HepG2 (cell line): ENCODE results near the gene SLC19A1. TPM values are rescaled to one million over a fixed set of nuclear protein-coding genes. Genes with fewer than 3 reads are reported as not detected.

Experiments used
- ATAC-seq: fragments of 200-7000 bp; cut with Tn5 transposase; 3 replicates; pipeline ENCODE4 v1.9.1; 2020; ENCODE audit warnings: mild to moderate bottlenecking, moderate library complexity
- BruUV-seq: library from RNA; stranded (reverse); fragments of 400-500 nt; replicated peaks from 2 replicates; lab custom pipeline; 2021; lab: Mats Ljungman, UMichigan
- CTCF ChIA-PET: fragments of 300-600 bp; formaldehyde crosslinking; extraction: SDS; loops from one replicate; lab custom pipeline; 2021; ENCODE audit warnings: low total read pairs, inconsistent platforms, low intra/inter-chr PET ratio; lab: Yijun Ruan, JAX
- POLR2A ChIA-PET: fragments of 350-600 bp; sonication (Branson Sonifier 250); formaldehyde crosslinking; loops from one replicate; lab custom pipeline; 2020; ENCODE audit warnings: antibody characterized with exemption, inconsistent platforms; lab: Yijun Ruan, JAX
- DNase-seq: peaks from one replicate; pipeline ENCODE4 v3.0.0-alpha.2; 2015; ENCODE audit warnings: low spot score
- FAIRE-seq: peaks from 3 replicates; lab custom pipeline; 2011; peaks lifted over from hg19 to GRCh38; lab: Jason Lieb, UNC
- H2AFZ ChIP-seq: one replicate; pipeline ENCODE4 v1.6.1; 2011; ENCODE audit warnings: low read length, inconsistent platforms
- H3K27ac ChIP-seq: fragments of 300-600 bp; 3 replicates; pipeline ENCODE4 v1.8.0; 2011; ENCODE audit warnings: mixed run types, mild to moderate bottlenecking, mixed read lengths, low read length, inconsistent platforms; ENCODE audit not compliant: insufficient read depth; ENCODE audit errors: extremely low read length
- H3K27me3 ChIP-seq, 2 experiments: fragments of 200-600 bp in 1 of 2; 2 replicates in 1 of 2; 3 replicates in 1 of 2; pipeline versions ENCODE4 v1.6.0 to v1.8.0; 2011; ENCODE audit warnings: low read length in 2 of 2, mild to moderate bottlenecking in 2 of 2, moderate library complexity in 2 of 2, inconsistent platforms in 1 of 2; ENCODE audit not compliant: insufficient read depth in 2 of 2, control insufficient read depth in 1 of 2
- H3K36me3 ChIP-seq, 2 experiments: fragments of 200-600 bp in 1 of 2; replicated peaks in 1 of 2; 2 replicates in 1 of 2; 3 replicates in 1 of 2; pipeline versions ENCODE4 v1.5.1 to v1.8.0; 2011; ENCODE audit warnings: low read length in 2 of 2, inconsistent platforms in 1 of 2; ENCODE audit not compliant: insufficient read depth in 2 of 2, control insufficient read depth in 1 of 2
- H3K4me1 ChIP-seq: 2 replicates; pipeline ENCODE4 v1.5.1; 2012; ENCODE audit warnings: low read length, inconsistent platforms; ENCODE audit not compliant: insufficient read depth
- H3K4me2 ChIP-seq: 2 replicates; pipeline ENCODE4 v1.6.0; 2011; ENCODE audit warnings: low read depth, low read length, inconsistent platforms
- H3K4me3 ChIP-seq, 3 experiments: fragments of 200-600 bp in 1 of 3; sonication (generic), shearing (Covaris generic) in 1 of 3; replicated peaks in 1 of 3; 2 replicates each; pipeline ENCODE4 v1.5.1; 2011 to 2016; ENCODE audit warnings: low read length in 3 of 3, inconsistent platforms in 2 of 3, low read depth in 2 of 3, mild to moderate bottlenecking in 2 of 3, control low read depth in 1 of 3, mixed read lengths in 1 of 3; ENCODE audit not compliant: insufficient read depth in 1 of 3
- H3K79me2 ChIP-seq: one replicate; pipeline ENCODE4 v1.6.1; 2011; ENCODE audit warnings: low read length, inconsistent platforms; ENCODE audit not compliant: insufficient read depth
- H3K9ac ChIP-seq: 2 replicates; pipeline ENCODE4 v1.6.0; 2011; ENCODE audit warnings: mild to moderate bottlenecking, low read depth, low read length, inconsistent platforms; ENCODE audit not compliant: insufficient read depth
- H3K9me3 ChIP-seq: 2 replicates; pipeline ENCODE4 v1.5.1; 2012; ENCODE audit warnings: mild to moderate bottlenecking, low read length
- H4K20me1 ChIP-seq: 2 replicates; pipeline ENCODE4 v1.6.0; 2011; ENCODE audit warnings: inconsistent platforms, mild to moderate bottlenecking, low read length, moderate library complexity; ENCODE audit not compliant: insufficient read depth
- DZIP1 ChIP-seq: sonication (generic); formaldehyde crosslinking; IDR thresholded peaks from 2 replicates; pipeline ENCODE4 v1.5.0; 2020; ENCODE audit warnings: mild to moderate bottlenecking, missing genetic modification reagents
- HNRNPLL ChIP-seq: fragments of 200-400 bp; formaldehyde crosslinking; IDR thresholded peaks from 2 replicates; pipeline ENCODE4 v1.6.1; 2017; ENCODE audit warnings: mild to moderate bottlenecking, low read depth, low read length; ENCODE audit not compliant: poor library complexity, severe bottlenecking
- HOXA7 ChIP-seq: sonication (generic); formaldehyde crosslinking; IDR thresholded peaks from 2 replicates; pipeline ENCODE4 v1.8.1; 2022; ENCODE audit warnings: mild to moderate bottlenecking, missing genetic modification reagents, moderate library complexity
- SETDB1 ChIP-seq: sonication (generic); formaldehyde crosslinking; IDR thresholded peaks from 2 replicates; pipeline ENCODE4 v1.5.1; 2020; ENCODE audit warnings: missing genetic modification reagents, mild to moderate bottlenecking, borderline replicate concordance
- SPEN ChIP-seq: sonication (generic); formaldehyde crosslinking; IDR thresholded peaks from 2 replicates; pipeline ENCODE4 v1.5.1; 2020; ENCODE audit warnings: low read depth, mild to moderate bottlenecking, missing genetic modification reagents
- ZNF20 ChIP-seq: sonication (generic); formaldehyde crosslinking; IDR thresholded peaks from 2 replicates; pipeline ENCODE4 v1.4.0; 2020; ENCODE audit warnings: mild to moderate bottlenecking, moderate library complexity, missing genetic modification reagents
- ZNF33B ChIP-seq: sonication (generic); formaldehyde crosslinking; IDR thresholded peaks from 2 replicates; pipeline ENCODE4 v1.5.1; 2020; ENCODE audit warnings: mild to moderate bottlenecking, missing genetic modification reagents
- ZNF792 ChIP-seq: IDR thresholded peaks from 2 replicates; pipeline ENCODE4 v1.6.1; 2016
- WGBS: methylation state at CpG from one replicate; pipeline ENCODE4 v1.1.6; 2017; ENCODE audit warnings: low lambda C conversion rate; 5-methylcytosine and 5-hydroxymethylcytosine counted together
- in situ Hi-C: cut with HindIII; loops from 2 replicates; pipeline ENCODE4 v1.10.0; 2017; ENCODE audit warnings: low pct_unique_long_range_greater_than_20kb; ENCODE audit not compliant: extremely low pct_ligation_motif_present
- intact Hi-C: fragments of 100-400 bp; cut with micrococcal nuclease; formaldehyde crosslinking; loops from one replicate; pipeline ENCODE4 v1.10.0; 2022; ENCODE audit not compliant: unreplicated experiment
- polyA plus RNA-seq, 8 experiments: library from polyadenylated mRNA; depleted of rRNA in 3 of 8; stranded (reverse) in 7 of 8; unstranded in 1 of 8; fragments of >200 nt; fragmentation: Illumina TruSeq in 4 of 8; extraction: Trizol in 4 of 8; gene quantifications; 2 replicates each; pipeline versions ENCODE4 v1.2.1 to v1.2.3, GENCODE V29; 2011 to 2016; ENCODE audit warnings: low read depth in 4 of 8, missing spikeins in 1 of 8, mixed read lengths in 1 of 8; ENCODE audit not compliant: insufficient read depth in 1 of 8
- total RNA-seq, 5 experiments: library from RNA; depleted of rRNA; stranded (reverse); fragments of >200 nt; fragmentation: Illumina TruSeq; extraction: Trizol; gene quantifications; 2 replicates each; pipeline ENCODE4 v1.2.3, GENCODE V29; 2016; ENCODE audit warnings: low read depth in 1 of 5

SLC19A1 gene
- total and polyA plus RNA-seq, 2 of the 13 experiments (the other 11 are each of a cell fraction or from before 2014, with no cell fraction given) = 21.8 to 23.0 TPM

GRCh38 chr21:45558044-45558721, 15.9 kb upstream of the SLC19A1 start:
- intact Hi-C loops = no loop called here
- H3K79me2 ChIP-seq = no peaks in the 10 kb centered on the region
- no peak for DNase-seq
- no peaks in the 10 kb centered on the region for H3K9me3 ChIP-seq
- BruUV-seq = no TSS peak
- no peak overlapping the region for H3K9ac ChIP-seq
- FAIRE-seq = no peak
- peaks cover 18% of the 10 kb centered on the region for H3K4me1 ChIP-seq
- H2AFZ ChIP-seq = no peak overlapping the region
- no peak overlapping the region for H3K27ac ChIP-seq
- peaks cover 14 to 46% of the 10 kb centered on the region in 2 experiments for H3K27me3 ChIP-seq
- POLR2A ChIA-PET = no interaction called here
- no peak for TF ChIP-seq SPEN (CRISPR knock-in tag)
- TF ChIP-seq HOXA7 (CRISPR knock-in tag) = no peak
- TF ChIP-seq SETDB1 (CRISPR knock-in tag) = no peak
- TF ChIP-seq ZNF33B (CRISPR knock-in tag) = no peak
- TF ChIP-seq ZNF792 = no peak
- TF ChIP-seq ZNF20 (CRISPR knock-in tag) = no peak
- TF ChIP-seq HNRNPLL = no peak
- TF ChIP-seq DZIP1 = no peak
- no peaks in the 10 kb centered on the region for H3K36me3 ChIP-seq
- no peak overlapping the region for H3K4me2 ChIP-seq
- in situ Hi-C loops = loop anchor here (5.0 kb wide), 2 partner anchors 39 to 264 kb away; no protein-coding TSS in a partner anchor
- no peak overlapping the region for H3K4me3 ChIP-seq
- 72% methylated on average over 19 of the region's 26 CpGs for WGBS
- ATAC-seq = no peak
- no peaks in the 10 kb centered on the region for H4K20me1 ChIP-seq
- CTCF ChIA-PET = interaction anchor here (1.0 kb wide), 1 partner anchor 262 kb away, joined by 3 read pairs; no protein-coding TSS in a partner anchor
